ENCODE results near the gene ZCCHC13.
"Not testable (repeated sequence)": the region's sequence is repeated elsewhere in the genome, so short reads cannot be mapped to it uniquely, and the experiment has no call there.

Gene ZCCHC13

DNA sequence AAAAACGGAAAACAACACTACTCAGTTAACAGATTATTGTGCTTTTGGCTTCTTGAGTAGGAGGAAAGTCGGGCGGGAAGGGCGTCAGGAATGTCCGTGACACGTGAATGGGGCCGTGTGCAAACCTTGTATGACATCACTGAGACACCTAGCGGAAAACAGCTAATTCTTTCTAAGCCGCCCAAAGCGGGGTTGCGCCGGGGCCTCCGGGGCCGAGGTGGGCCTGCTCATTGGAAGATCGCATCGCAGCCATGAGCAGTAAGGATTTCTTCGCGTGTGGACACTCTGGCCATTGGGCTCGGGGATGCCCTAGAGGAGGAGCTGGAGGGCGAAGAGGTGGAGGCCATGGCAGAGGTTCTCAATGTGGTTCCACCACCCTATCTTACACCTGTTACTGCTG, at the start of gene ZCCHC13:
Gene ZCCHC13 (plus strand): TSS at position 165 of the 400 bp plus-strand sequence. CDS start 87 bp downstream, at position 252.
- POLR2A ChIA-PET = no interaction called here
- CTCF ChIA-PET = no interaction called here
- DNase-seq (ENCODE audit: extremely low spot score) = no peak
- TF ChIP-seq, protein P1, sequence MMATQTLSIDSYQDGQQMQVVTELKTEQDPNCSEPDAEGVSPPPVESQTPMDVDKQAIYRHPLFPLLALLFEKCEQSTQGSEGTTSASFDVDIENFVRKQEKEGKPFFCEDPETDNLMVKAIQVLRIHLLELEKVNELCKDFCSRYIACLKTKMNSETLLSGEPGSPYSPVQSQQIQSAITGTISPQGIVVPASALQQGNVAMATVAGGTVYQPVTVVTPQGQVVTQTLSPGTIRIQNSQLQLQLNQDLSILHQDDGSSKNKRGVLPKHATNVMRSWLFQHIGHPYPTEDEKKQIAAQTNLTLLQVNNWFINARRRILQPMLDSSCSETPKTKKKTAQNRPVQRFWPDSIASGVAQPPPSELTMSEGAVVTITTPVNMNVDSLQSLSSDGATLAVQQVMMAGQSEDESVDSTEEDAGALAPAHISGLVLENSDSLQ (IDR thresholded peaks at IDR 0.05) = no peak
- TF ChIP-seq CTBP1 (IDR thresholded peaks at IDR 0.05; ENCODE audit: borderline replicate concordance) (no peak), BHLHE40 (IDR thresholded peaks at IDR 0.05; ENCODE audit: borderline replicate concordance) (no peak), HDGF (IDR thresholded peaks at IDR 0.05; ENCODE audit: borderline replicate concordance) (no peak), ZNF384 (IDR thresholded peaks at IDR 0.05) (no peak), SUZ12 (IDR thresholded peaks at IDR 0.05) (no peak)

DNA sequence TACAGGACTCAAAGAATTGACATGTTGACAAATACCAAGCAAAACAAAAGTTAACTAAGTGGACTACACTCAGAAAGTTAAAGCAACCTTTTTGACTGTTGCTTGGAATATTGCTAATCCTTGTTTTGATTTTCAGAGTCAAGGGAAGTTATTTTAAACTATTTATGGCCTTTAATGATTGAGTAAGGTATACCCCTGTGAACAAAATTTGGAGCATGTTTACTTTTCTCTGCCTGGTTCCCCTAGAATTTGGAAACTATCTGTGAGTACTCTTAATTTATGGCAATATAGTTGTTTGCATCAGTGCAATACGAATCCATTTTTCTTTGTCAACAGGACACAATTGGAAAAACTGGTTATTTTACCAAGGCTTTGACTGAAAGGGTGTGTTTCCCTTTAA, 45.9 kb upstream of the ZCCHC13 start:
- DNase-seq (ENCODE audit: extremely low spot score); POLR2A ChIA-PET; CTCF ChIA-PET: not testable (repeated sequence)

DNA sequence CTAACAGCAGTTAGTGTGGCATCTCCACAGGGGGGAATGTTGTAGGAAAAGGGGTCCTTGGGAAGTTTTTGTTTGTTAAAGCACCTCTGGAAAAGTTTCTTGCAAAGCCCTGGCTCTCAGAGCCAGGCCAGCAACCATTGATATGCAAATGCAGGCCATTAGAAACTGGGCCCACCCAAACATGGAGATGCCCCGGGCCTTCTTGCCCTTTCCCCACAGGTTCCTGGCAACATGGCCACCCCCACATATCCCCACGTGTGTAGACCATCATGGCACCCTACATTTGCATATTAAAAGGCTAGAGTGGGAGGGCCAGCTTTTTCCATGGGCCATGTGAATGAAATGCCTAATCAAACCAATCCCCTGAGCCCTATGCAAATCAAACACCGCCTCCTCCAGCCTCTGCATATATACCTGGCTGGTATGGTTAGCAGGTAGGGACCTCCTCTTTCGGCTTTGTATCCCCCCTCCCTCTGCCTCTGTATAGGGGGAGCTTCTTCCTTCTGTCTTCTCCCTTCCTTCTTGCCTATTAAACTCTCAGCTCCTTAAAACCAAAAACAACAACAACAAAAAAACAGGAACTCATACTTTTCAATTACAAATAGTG, 44.0 kb upstream of the ZCCHC13 start:
- ChIA-PET CTCF (no interaction called here), POLR2A (interaction anchor here (0.6 kb wide), 1 partner anchor 158 kb away, joined by 3 read pairs; no protein-coding TSS in a partner anchor)
- TF ChIP-seq L3MBTL2 (conservative IDR thresholded peaks at IDR 0.05) (no peak), BHLHE40 (IDR thresholded peaks at IDR 0.05; ENCODE audit: borderline replicate concordance) (no peak), CTBP1 (IDR thresholded peaks at IDR 0.05; ENCODE audit: borderline replicate concordance) (no peak), LEF1 (IDR thresholded peaks at IDR 0.05; ENCODE audit: borderline replicate concordance) (no peak)
- DNase-seq (ENCODE audit: extremely low spot score) = no peak

DNA sequence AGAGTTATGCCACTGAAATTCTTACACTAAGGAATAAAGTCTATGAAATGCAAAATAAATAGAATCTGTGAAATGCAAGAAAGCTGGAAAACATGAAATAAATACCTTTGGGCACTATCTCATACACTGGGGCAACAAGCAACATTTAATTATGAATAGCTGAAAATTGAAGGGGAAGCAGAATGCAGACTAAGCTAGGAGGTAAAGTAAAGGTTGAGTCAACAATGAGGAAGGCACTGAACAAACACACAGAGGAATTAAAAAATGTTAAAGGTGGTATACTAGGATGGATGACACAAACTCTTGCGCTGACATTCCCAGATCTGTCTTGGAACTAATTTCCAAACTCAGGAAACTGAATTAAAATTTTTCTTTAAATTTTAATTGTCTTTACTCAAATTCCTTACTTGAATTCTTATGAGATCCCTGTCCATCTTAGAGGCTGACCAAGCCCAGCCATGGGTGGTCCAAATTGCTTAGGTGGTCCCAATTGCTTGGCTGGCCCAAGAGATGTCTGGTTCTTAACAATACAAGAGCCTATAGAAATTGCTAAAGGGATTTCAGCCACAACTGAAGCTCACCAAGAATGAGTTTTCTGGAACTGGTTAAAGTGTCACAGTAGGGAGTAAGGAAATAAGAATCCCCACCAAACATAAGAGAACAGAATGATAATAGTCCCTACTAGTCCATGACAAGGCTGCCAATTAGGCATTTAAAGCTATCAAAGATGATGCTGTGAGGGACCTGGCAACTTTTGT, 41.3 kb upstream of the ZCCHC13 start:
- ChIA-PET CTCF (no interaction called here), POLR2A (no interaction called here)
- DNase-seq (ENCODE audit: extremely low spot score) = no peak
- TF ChIP-seq FOXM1 (IDR thresholded peaks at IDR 0.05; ENCODE audit: borderline replicate concordance) (no peak), ARNT (IDR thresholded peaks at IDR 0.05) (no peak), CTBP1 (IDR thresholded peaks at IDR 0.05; ENCODE audit: borderline replicate concordance) (no peak), L3MBTL2 (conservative IDR thresholded peaks at IDR 0.05) (no peak), LEF1 (IDR thresholded peaks at IDR 0.05; ENCODE audit: borderline replicate concordance) (no peak), ELF4 (IDR thresholded peaks at IDR 0.05) (no peak), SP1 (IDR thresholded peaks at IDR 0.05) (no peak), TARDBP (IDR thresholded peaks at IDR 0.05) (no peak), NFRKB (IDR thresholded peaks at IDR 0.05) (no peak), ZNF384 (IDR thresholded peaks at IDR 0.05) (no peak), FOXK2 (IDR thresholded peaks at IDR 0.05) (no peak), BHLHE40 (IDR thresholded peaks at IDR 0.05; ENCODE audit: borderline replicate concordance) (no peak), SUZ12 (IDR thresholded peaks at IDR 0.05) (no peak), HDGF (IDR thresholded peaks at IDR 0.05; ENCODE audit: borderline replicate concordance) (no peak)
- TF ChIP-seq, protein P1 (IDR thresholded peaks at IDR 0.05) = no peak

DNA sequence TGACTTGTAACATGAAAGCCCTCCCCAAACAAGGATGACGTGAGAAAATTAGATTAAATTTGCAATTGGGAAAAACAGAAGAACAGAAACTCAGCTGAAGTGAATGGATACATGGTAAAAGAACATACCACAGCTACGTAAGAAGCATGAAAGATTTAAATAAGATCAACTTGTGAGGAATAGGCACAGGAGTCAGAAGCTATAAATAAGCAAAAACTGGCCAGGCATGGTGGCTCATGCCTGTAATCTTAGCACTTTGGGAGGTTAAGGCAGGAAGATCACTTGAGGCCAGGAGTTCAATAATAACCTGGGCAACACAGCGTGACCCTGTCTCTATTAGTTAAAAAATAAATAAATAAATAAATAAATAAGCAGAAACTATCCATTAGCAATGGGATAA, 33.6 kb upstream of the ZCCHC13 start:
- TF ChIP-seq SUZ12 (IDR thresholded peaks at IDR 0.05) = no peak
- no peak for TF ChIP-seq BHLHE40 (IDR thresholded peaks at IDR 0.05; ENCODE audit: borderline replicate concordance)
- no peak for TF ChIP-seq LEF1 (IDR thresholded peaks at IDR 0.05; ENCODE audit: borderline replicate concordance)
- no peak for TF ChIP-seq SP1 (IDR thresholded peaks at IDR 0.05)
- ChIA-PET CTCF (no interaction called here), POLR2A (no interaction called here)
- no peak for DNase-seq (ENCODE audit: extremely low spot score)

DNA sequence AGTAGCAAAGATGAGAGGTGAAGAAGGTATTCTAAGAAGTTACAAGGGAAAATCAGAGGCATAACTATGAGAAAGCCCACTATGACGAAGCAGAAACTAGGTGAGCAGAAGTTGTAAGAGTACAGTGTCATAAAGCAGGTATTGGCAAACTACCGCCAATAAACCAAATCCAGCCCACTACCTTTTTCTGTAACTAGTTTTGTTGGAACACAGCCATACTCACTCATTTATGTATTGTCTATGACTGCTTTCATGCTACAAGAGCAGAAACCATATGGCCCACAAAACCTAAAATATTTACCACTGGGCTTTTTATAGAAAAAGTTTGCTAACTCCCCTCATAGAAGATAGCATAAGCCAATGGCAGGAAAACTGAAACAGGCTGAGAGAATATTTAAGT, 31.8 kb upstream of the ZCCHC13 start:
- POLR2A ChIA-PET = interaction anchor here (1.2 kb wide), 1 partner anchor 20 kb away, joined by 3 read pairs; no protein-coding TSS in a partner anchor
- CTCF ChIA-PET = interaction anchor here (1.2 kb wide), 1 partner anchor 33 kb away, joined by 3 read pairs; no protein-coding TSS in a partner anchor
- TF ChIP-seq FOXA1 (IDR thresholded peaks at IDR 0.05) = no peak
- no peak for TF ChIP-seq FOXM1 (IDR thresholded peaks at IDR 0.05; ENCODE audit: borderline replicate concordance)
- TF ChIP-seq ELF4 (IDR thresholded peaks at IDR 0.05) = no peak
- no peak for TF ChIP-seq TARDBP (IDR thresholded peaks at IDR 0.05)
- TF ChIP-seq FOXK2 (IDR thresholded peaks at IDR 0.05) = no peak
- TF ChIP-seq ZNF384 (IDR thresholded peaks at IDR 0.05) = no peak
- no peak for TF ChIP-seq SUZ12 (IDR thresholded peaks at IDR 0.05)
- no peak for TF ChIP-seq SP1 (IDR thresholded peaks at IDR 0.05)
- no peak for TF ChIP-seq BHLHE40 (IDR thresholded peaks at IDR 0.05; ENCODE audit: borderline replicate concordance)
- TF ChIP-seq LEF1 (IDR thresholded peaks at IDR 0.05; ENCODE audit: borderline replicate concordance) = no peak
- no peak for TF ChIP-seq ARNT (IDR thresholded peaks at IDR 0.05)
- no peak for DNase-seq (ENCODE audit: extremely low spot score)

DNA sequence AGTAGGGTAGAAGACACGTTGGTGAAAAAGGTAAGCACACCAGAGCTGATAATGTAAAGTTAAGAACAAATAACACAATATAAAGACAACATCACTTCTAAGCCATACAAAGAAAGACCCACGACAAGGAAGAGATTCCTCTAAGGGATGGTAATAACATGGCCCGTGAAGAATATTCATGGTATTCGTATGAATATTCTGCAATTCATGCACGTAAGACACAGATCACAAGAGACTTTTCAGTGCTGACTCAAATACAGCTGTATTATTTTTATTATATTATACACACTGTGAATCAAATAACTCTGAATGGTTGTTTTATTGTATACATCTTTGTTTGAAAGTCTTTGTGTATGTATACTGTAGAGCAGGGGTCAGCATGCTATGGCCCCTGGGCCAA, 29.5 kb upstream of the ZCCHC13 start:
- TF ChIP-seq, protein P1 (IDR thresholded peaks at IDR 0.05) = no peak
- no peak for TF ChIP-seq FOXA1 (IDR thresholded peaks at IDR 0.05)
- no peak for TF ChIP-seq FOXK2 (IDR thresholded peaks at IDR 0.05)
- no peak for TF ChIP-seq SP1 (IDR thresholded peaks at IDR 0.05)
- TF ChIP-seq HDGF (IDR thresholded peaks at IDR 0.05; ENCODE audit: borderline replicate concordance) = no peak
- no peak for TF ChIP-seq NFRKB (IDR thresholded peaks at IDR 0.05)
- no peak for TF ChIP-seq ZNF384 (IDR thresholded peaks at IDR 0.05)
- TF ChIP-seq TARDBP (IDR thresholded peaks at IDR 0.05) = no peak
- TF ChIP-seq SUZ12 (IDR thresholded peaks at IDR 0.05) = no peak
- no peak for TF ChIP-seq FOXM1 (IDR thresholded peaks at IDR 0.05; ENCODE audit: borderline replicate concordance)
- TF ChIP-seq CTBP1 (IDR thresholded peaks at IDR 0.05; ENCODE audit: borderline replicate concordance) = no peak
- TF ChIP-seq L3MBTL2 (conservative IDR thresholded peaks at IDR 0.05) = no peak
- TF ChIP-seq ARNT (IDR thresholded peaks at IDR 0.05) = no peak
- no peak for DNase-seq (ENCODE audit: extremely low spot score)
- CTCF ChIA-PET = no interaction called here
- POLR2A ChIA-PET = no interaction called here
